ENCODE measurements around the gene DNASE2.
"Not testable (repeated sequence)": the region's sequence is repeated elsewhere in the genome, so short reads cannot be mapped to it uniquely, and the experiment has no call there.

DNASE2 gene

DNA sequence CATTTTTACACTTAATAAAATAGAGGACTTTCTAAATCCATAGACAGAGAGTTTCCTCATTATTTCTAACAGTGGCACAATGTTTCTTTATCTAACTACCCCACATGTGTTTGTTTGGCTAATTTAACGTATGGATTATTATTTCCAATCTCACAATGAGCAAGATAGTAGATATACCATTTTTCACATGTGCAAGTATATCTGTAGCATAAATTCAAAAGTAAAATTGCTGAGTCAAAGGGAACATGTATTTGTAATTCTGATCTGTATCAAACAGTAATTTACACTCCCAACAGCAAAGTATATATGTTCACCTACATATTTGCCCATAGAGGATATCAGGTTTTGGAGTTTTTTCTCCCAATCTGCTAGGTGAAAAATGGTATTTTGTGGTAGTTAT, 24.6 kb downstream of the DNASE2 start:
- H3K27me3 ChIP-seq (ENCODE audit: insufficient read depth, poor library complexity, severe bottlenecking), result no peaks in the 10 kb centered on the region

GRCh38 chr19:12847159-12848139, 33.8 kb downstream of the DNASE2 start:
- ATAC-seq (ENCODE audit: low read depth) (peak; percentile 93), DNase-seq (ENCODE audit: low spot score) (no peak)
- Histone ChIP-seq H3K36me3 (ENCODE audit: low read depth) (no peaks in the 10 kb centered on the region), H3K9me3 (ENCODE audit: severe bottlenecking) (no peaks in the 10 kb centered on the region), H3K27ac (ENCODE audit: poor library complexity, severe bottlenecking) (no peak overlapping the region), H3K4me1 (ENCODE audit: insufficient read depth, poor library complexity, severe bottlenecking) (peaks cover 3% of the 10 kb centered on the region), H3K27me3 (ENCODE audit: insufficient read depth, poor library complexity, severe bottlenecking) (no peaks in the 10 kb centered on the region), H3K4me3 (ENCODE audit: severe bottlenecking) (peak overlapping the region; percentile 13)
- TF ChIP-seq, protein P1, sequence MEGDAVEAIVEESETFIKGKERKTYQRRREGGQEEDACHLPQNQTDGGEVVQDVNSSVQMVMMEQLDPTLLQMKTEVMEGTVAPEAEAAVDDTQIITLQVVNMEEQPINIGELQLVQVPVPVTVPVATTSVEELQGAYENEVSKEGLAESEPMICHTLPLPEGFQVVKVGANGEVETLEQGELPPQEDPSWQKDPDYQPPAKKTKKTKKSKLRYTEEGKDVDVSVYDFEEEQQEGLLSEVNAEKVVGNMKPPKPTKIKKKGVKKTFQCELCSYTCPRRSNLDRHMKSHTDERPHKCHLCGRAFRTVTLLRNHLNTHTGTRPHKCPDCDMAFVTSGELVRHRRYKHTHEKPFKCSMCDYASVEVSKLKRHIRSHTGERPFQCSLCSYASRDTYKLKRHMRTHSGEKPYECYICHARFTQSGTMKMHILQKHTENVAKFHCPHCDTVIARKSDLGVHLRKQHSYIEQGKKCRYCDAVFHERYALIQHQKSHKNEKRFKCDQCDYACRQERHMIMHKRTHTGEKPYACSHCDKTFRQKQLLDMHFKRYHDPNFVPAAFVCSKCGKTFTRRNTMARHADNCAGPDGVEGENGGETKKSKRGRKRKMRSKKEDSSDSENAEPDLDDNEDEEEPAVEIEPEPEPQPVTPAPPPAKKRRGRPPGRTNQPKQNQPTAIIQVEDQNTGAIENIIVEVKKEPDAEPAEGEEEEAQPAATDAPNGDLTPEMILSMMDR (IDR thresholded peaks at IDR 0.05; ENCODE audit: poor library complexity, severe bottlenecking), result peak; percentile 98

More for the DNA sequence above, 24.6 kb downstream of the DNASE2 start:
- H3K9me3 ChIP-seq (ENCODE audit: severe bottlenecking), result no peaks in the 10 kb centered on the region
- H3K36me3 ChIP-seq (ENCODE audit: low read depth), result no peaks in the 10 kb centered on the region
- H3K27ac ChIP-seq (ENCODE audit: poor library complexity, severe bottlenecking), result no peak overlapping the region
- TF ChIP-seq, protein P1 (IDR thresholded peaks at IDR 0.05; ENCODE audit: poor library complexity, severe bottlenecking), result no peak
- H3K4me3 ChIP-seq (ENCODE audit: severe bottlenecking), result no peak overlapping the region
- no peak for ATAC-seq (ENCODE audit: low read depth)
- DNase-seq (ENCODE audit: low spot score), result no peak
- no peaks in the 10 kb centered on the region for H3K4me1 ChIP-seq (ENCODE audit: insufficient read depth, poor library complexity, severe bottlenecking)

DNA sequence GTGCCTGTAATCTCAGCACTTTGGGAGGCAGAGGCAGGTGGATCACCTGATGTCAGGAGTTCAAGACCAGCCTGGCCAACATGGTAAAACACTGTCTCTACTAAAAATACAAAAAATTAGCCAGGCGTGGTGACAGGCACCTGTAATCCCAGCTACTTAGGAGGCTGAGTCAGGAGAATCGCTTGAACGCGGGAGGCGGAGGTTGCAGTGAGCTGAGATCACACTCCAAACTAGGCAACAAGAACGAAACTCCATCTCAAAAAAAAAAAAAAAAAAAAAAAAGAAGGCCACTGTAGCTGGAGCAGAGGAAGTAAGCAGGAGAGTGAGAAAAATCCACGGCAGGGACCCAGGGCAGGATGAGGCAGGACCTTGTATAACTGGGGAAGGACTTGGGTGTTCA, 34.6 kb downstream of the DNASE2 start:
- H3K27me3 ChIP-seq (ENCODE audit: insufficient read depth, poor library complexity, severe bottlenecking); H3K27ac ChIP-seq (ENCODE audit: poor library complexity, severe bottlenecking); H3K4me1 ChIP-seq (ENCODE audit: insufficient read depth, poor library complexity, severe bottlenecking); H3K36me3 ChIP-seq (ENCODE audit: low read depth); H3K4me3 ChIP-seq (ENCODE audit: severe bottlenecking); H3K9me3 ChIP-seq (ENCODE audit: severe bottlenecking); DNase-seq (ENCODE audit: low spot score); ATAC-seq (ENCODE audit: low read depth): not testable (repeated sequence)

- Histone ChIP-seq H3K4me1 (ENCODE audit: insufficient read depth, poor library complexity, severe bottlenecking) (peaks cover 3% of the 10 kb centered on the region), H3K9me3 (ENCODE audit: severe bottlenecking) (no peaks in the 10 kb centered on the region)
- ATAC-seq (ENCODE audit: low read depth), result no peak
Measured at GRCh38 chr19:12843999-12844732, 37.1 kb downstream of the DNASE2 start.

GRCh38 chr19:12843328-12843727, 37.9 kb downstream of the DNASE2 start:
- H3K4me3 ChIP-seq (ENCODE audit: severe bottlenecking), result no peak overlapping the region
- H3K36me3 ChIP-seq (ENCODE audit: low read depth), result no peaks in the 10 kb centered on the region
- ATAC-seq (ENCODE audit: low read depth), result no peak
- DNase-seq (ENCODE audit: low spot score), result no peak
- TF ChIP-seq, protein P1 (IDR thresholded peaks at IDR 0.05; ENCODE audit: poor library complexity, severe bottlenecking), result no peak
- no peaks in the 10 kb centered on the region for H3K9me3 ChIP-seq (ENCODE audit: severe bottlenecking)
- H3K27ac ChIP-seq (ENCODE audit: poor library complexity, severe bottlenecking), result no peak overlapping the region
- peaks cover 21% of the 10 kb centered on the region for H3K27me3 ChIP-seq (ENCODE audit: insufficient read depth, poor library complexity, severe bottlenecking)
- H3K4me1 ChIP-seq (ENCODE audit: insufficient read depth, poor library complexity, severe bottlenecking), result peaks cover 3% of the 10 kb centered on the region

More at GRCh38 chr19:12843999-12844732, 37.1 kb downstream of the DNASE2 start:
- peaks cover 13% of the 10 kb centered on the region for H3K27me3 ChIP-seq (ENCODE audit: insufficient read depth, poor library complexity, severe bottlenecking)
- H3K27ac ChIP-seq (ENCODE audit: poor library complexity, severe bottlenecking), result no peak overlapping the region
- TF ChIP-seq, protein P1 (IDR thresholded peaks at IDR 0.05; ENCODE audit: poor library complexity, severe bottlenecking), result no peak
- no peaks in the 10 kb centered on the region for H3K36me3 ChIP-seq (ENCODE audit: low read depth)
- no peak overlapping the region for H3K4me3 ChIP-seq (ENCODE audit: severe bottlenecking)
- DNase-seq (ENCODE audit: low spot score), result no peak

Data from RWPE2 (cell line).